T-cell (primary cell): ENCODE measurements around the gene PNMA8C. TPM values are rescaled to one million over a fixed set of nuclear protein-coding genes. Genes with fewer than 3 reads are reported as not detected.

Source experiments
- total RNA-seq, 35 experiments: library from RNA in 6 of 35; stranded (reverse) in 6 of 35; fragments of 120-200 nt in 1 of 35; gene quantifications; one replicate each; pipeline versions ENCODE4 v1.2.1 to v1.2.4 and lab custom pipeline; 2013 to 2026

The PNMA8C gene
- total RNA-seq, 5 donors from 2014 or later (not counting 1 experiment from before 2014, with no cell fraction given) = not detected

Other genes starting within 250 kb of the PNMA8C start
- gene IGFL1, start 199.2 kb downstream of the PNMA8C start, total RNA-seq = not detected
- gene HIF3A, start 131.9 kb downstream of the PNMA8C start, total RNA-seq = under 1 TPM in 3 of 5 donors, not detected in 2; 0.13 to 0.76 (median 0.26) TPM
- 10 to 100 TPM; 40.3 to 59.7 (median 42.8) TPM for gene PPP5C, start 81.8 kb downstream of the PNMA8C start, total RNA-seq
- gene CCDC8, start 15.4 kb downstream of the PNMA8C start, total RNA-seq = under 1 TPM in 3 of 5 donors, not detected in 2; 0.12 to 0.19 (median 0.13) TPM
- 1 to 10 TPM in 1 of 5 donors, under 1 TPM in 2, not detected in 2; 0.15 to 1.1 (median 0.43) TPM for gene PNMA8A, start 42.6 kb upstream of the PNMA8C start, total RNA-seq
- gene PNMA8B, start 66.9 kb upstream of the PNMA8C start, total RNA-seq = 1 to 10 TPM in 1 of 5 donors, under 1 TPM in 4; 0.20 to 1.1 (median 0.44) TPM
- 100 to 1,000 TPM; 183 to 256 (median 208) TPM for gene CALM3, start 172.4 kb upstream of the PNMA8C start, total RNA-seq
- 1 to 10 TPM; 1.2 to 5.4 (median 3.5) TPM for gene PTGIR, start 196.2 kb upstream of the PNMA8C start, total RNA-seq
- gene GNG8, start 207.3 kb upstream of the PNMA8C start, total RNA-seq = 1 to 10 TPM in 3 of 5 donors, not detected in 2; 3.3 to 7.9 (median 3.6) TPM
- under 1 TPM; 0.15 to 0.56 (median 0.37) TPM for gene DACT3, start 232.2 kb upstream of the PNMA8C start, total RNA-seq